K562 (cell line): ENCODE data around the gene DUSP9. TPM values are rescaled to one million over a fixed set of nuclear protein-coding genes. Genes with fewer than 3 reads are reported as not detected.

ENCODE experiments used
- ATAC-seq: fragments of 200-7000 bp; cut with Tn5 transposase; 3 replicates; pipeline ENCODE4 v1.9.1; 2020; ENCODE audit warnings: moderate library complexity
- BruUV-seq: library from RNA; stranded (reverse); fragments of 400-500 nt; replicated peaks from 2 replicates; lab custom pipeline; 2021; lab: Mats Ljungman, UMichigan
- CTCF ChIA-PET: fragments of 300-600 bp; formaldehyde crosslinking; extraction: SDS; loops from one replicate; lab custom pipeline; 2021; ENCODE audit warnings: low intra/inter-chr PET ratio; lab: Yijun Ruan, JAX
- POLR2A ChIA-PET: fragments of 300-600, 350-650 bp; sonication (Branson Sonifier 250); formaldehyde crosslinking; extraction: SDS; loops from one replicate; lab custom pipeline; 2021; ENCODE audit warnings: antibody characterized with exemption, inconsistent platforms; lab: Yijun Ruan, JAX
- DNase-seq, 4 experiments: peaks; one replicate each; pipeline versions ENCODE4 v3.0.0 to v3.0.0-alpha.2; 2011 to 2018; ENCODE audit warnings: low spot score in 3 of 4, mixed read lengths in 3 of 4; ENCODE audit errors: extremely low read depth in 1 of 4
- FAIRE-seq: peaks from 2 replicates; lab custom pipeline; 2011; peaks lifted over from hg19 to GRCh38; lab: Jason Lieb, UNC
- H2AFZ ChIP-seq: 2 replicates; pipeline ENCODE4 v1.6.0; 2011; ENCODE audit warnings: low read depth, low read length, control low read depth, inconsistent platforms
- H3K27ac ChIP-seq: fragments of 200-600 bp; 3 replicates; pipeline ENCODE4 v1.8.0; 2011; ENCODE audit warnings: low read depth, mild to moderate bottlenecking, control low read depth, inconsistent platforms, low read length, moderate library complexity, mixed read lengths; ENCODE audit errors: extremely low read depth
- H3K27me3 ChIP-seq, 2 experiments: fragments of 300-600 bp in 1 of 2; 2 replicates in 1 of 2; 3 replicates in 1 of 2; pipeline versions ENCODE4 v1.6.0 to v1.8.0; 2011; ENCODE audit warnings: inconsistent platforms in 2 of 2, low read length in 2 of 2, mild to moderate bottlenecking in 1 of 2, mixed read lengths in 1 of 2, moderate library complexity in 1 of 2; ENCODE audit not compliant: control insufficient read depth in 2 of 2, insufficient read depth in 2 of 2
- H3K36me3 ChIP-seq: fragments of 300-600 bp; 3 replicates; pipeline ENCODE4 v1.8.0; 2011; ENCODE audit warnings: mild to moderate bottlenecking, low read length, inconsistent platforms; ENCODE audit not compliant: control insufficient read depth, insufficient read depth
- H3K4me1 ChIP-seq, 2 experiments: fragments of 200-600 bp in 1 of 2; replicated peaks in 1 of 2; 2 replicates in 1 of 2; 3 replicates in 1 of 2; pipeline versions ENCODE4 v1.5.1 to v1.8.0; 2011; ENCODE audit warnings: inconsistent platforms in 2 of 2, low read length in 2 of 2, mild to moderate bottlenecking in 1 of 2, mixed read lengths in 1 of 2, moderate library complexity in 1 of 2; ENCODE audit not compliant: control insufficient read depth in 2 of 2, insufficient read depth in 2 of 2
- H3K4me2 ChIP-seq: 2 replicates; pipeline ENCODE4 v1.6.1; 2011; ENCODE audit warnings: low read length, control low read depth, inconsistent platforms, mixed read lengths; ENCODE audit not compliant: insufficient read depth
- H3K4me3 ChIP-seq: fragments of 200-600 bp; sonication (generic), shearing (Covaris generic); 2 replicates; pipeline ENCODE4 v1.5.1; 2016; ENCODE audit warnings: control low read depth, inconsistent platforms
- H3K79me2 ChIP-seq: fragments of 200-600 bp; 3 replicates; pipeline ENCODE4 v1.8.0; 2011; ENCODE audit warnings: low read length, inconsistent platforms; ENCODE audit not compliant: control insufficient read depth, insufficient read depth
- H3K9ac ChIP-seq, 2 experiments: 2 replicates each; pipeline versions ENCODE4 v1.6.0 to v1.6.1; 2011; ENCODE audit warnings: low read depth in 2 of 2, low read length in 2 of 2, control low read depth in 1 of 2, inconsistent platforms in 1 of 2, mild to moderate bottlenecking in 1 of 2, mixed read lengths in 1 of 2; ENCODE audit not compliant: insufficient read depth in 1 of 2
- H3K9me1 ChIP-seq: one replicate; pipeline ENCODE4 v1.6.0; 2011; ENCODE audit warnings: inconsistent platforms, mild to moderate bottlenecking, low read length, moderate library complexity; ENCODE audit not compliant: control insufficient read depth, insufficient read depth
- H3K9me3 ChIP-seq: replicated peaks from 2 replicates; pipeline ENCODE4 v1.5.1; 2011; ENCODE audit warnings: low read depth, low read length, inconsistent platforms; ENCODE audit not compliant: control insufficient read depth, insufficient read depth
- H4K20me1 ChIP-seq: replicated peaks from 2 replicates; pipeline ENCODE4 v1.6.1; 2011; ENCODE audit warnings: low read length, inconsistent platforms, mixed read lengths; ENCODE audit not compliant: control insufficient read depth, insufficient read depth
- CREB1 ChIP-seq, 2 experiments: sonication (generic) in 1 of 2; formaldehyde crosslinking in 1 of 2; IDR thresholded peaks; 2 replicates each; pipeline versions ENCODE4 v1.6.1 to v1.8.0; 2012 to 2022; ENCODE audit warnings: inconsistent platforms in 1 of 2, mild to moderate bottlenecking in 1 of 2, missing genetic modification reagents in 1 of 2, moderate library complexity in 1 of 2
- EP300 ChIP-seq: IDR thresholded peaks from 2 replicates; pipeline ENCODE4 v1.6.1; 2012; ENCODE audit warnings: low read length, improper control_type of control experiment
- NFIC ChIP-seq: fragments of 450-650 bp; IDR thresholded peaks from 2 replicates; pipeline ENCODE4 v1.6.1; 2017; ENCODE audit warnings: mild to moderate bottlenecking, inconsistent platforms
- PTTG1 ChIP-seq: fragments of 450-650 bp; IDR thresholded peaks from 2 replicates; pipeline ENCODE4 v1.6.1; 2016; ENCODE audit warnings: low read depth, mild to moderate bottlenecking, missing genetic modification characterization, missing compliant biosample characterization
- REST ChIP-seq, 2 experiments: fragments of 450-650 bp; formaldehyde crosslinking in 1 of 2; IDR thresholded peaks; 2 replicates each; pipeline versions ENCODE4 v1.4.0 to v1.6.1; 2014 to 2020; ENCODE audit warnings: mild to moderate bottlenecking in 2 of 2, borderline replicate concordance in 1 of 2, low read depth in 1 of 2
- WGBS: fragments of 100-300 bp; shearing (Covaris generic); methylation state at CpG from one replicate; pipeline ENCODE4 v1.1.6; 2016; ENCODE audit warnings: low coverage, mixed read lengths; ENCODE audit not compliant: insufficient coverage; ENCODE audit errors: missing lambda C conversion rate; 5-methylcytosine and 5-hydroxymethylcytosine counted together
- in situ Hi-C: fragments of 300-500 bp; cut with MboI; formaldehyde crosslinking; loops from 4 replicates; pipeline ENCODE4 v1.15.0; 2018; ENCODE audit warnings: inconsistent platforms, mixed read lengths
- intact Hi-C: fragments of 100-400 bp; cut with micrococcal nuclease; formaldehyde crosslinking; loops from 2 replicates; pipeline ENCODE4 v1.14.2; 2022
- polyA plus RNA-seq, 8 experiments: library from polyadenylated mRNA; depleted of rRNA in 4 of 8; stranded (reverse) in 5 of 8; unstranded in 3 of 8; fragments of >200 nt; fragmentation: Nextera tagmentation in 2 of 8; fragmentation: Illumina TruSeq in 1 of 8; extraction: Ambion mirVana in 2 of 8; extraction: Trizol in 1 of 8; gene quantifications; 2 replicates each; pipeline versions ENCODE4 v1.2.1 to v1.2.3, GENCODE V29; 2011 to 2014; ENCODE audit warnings: inconsistent platforms in 1 of 8, missing spikeins in 1 of 8
- total RNA-seq, 7 experiments: library from RNA; depleted of rRNA in 6 of 7; stranded (reverse); fragments of >200 nt in 6 of 7; fragmentation: Illumina TruSeq in 2 of 7; extraction: Trizol in 2 of 7; gene quantifications; 2 replicates each; pipeline versions ENCODE4 v1.2.1 to v1.2.3, GENCODE V29; 2011 to 2021; ENCODE audit warnings: low replicate concordance in 1 of 7

The DUSP9 gene
- total and polyA plus RNA-seq, 9 of the 15 experiments (the other 6 are each of a cell fraction or from before 2014, with no cell fraction given), result 0.11 to 14.1 (median 5.5) TPM

GRCh38 chrX:153626863-153627674, 19.9 kb upstream of the DUSP9 start:
- Histone ChIP-seq H3K4me1 (peaks cover 0 to 20% of the 10 kb centered on the region in 2 experiments; a peak in 2 of 5 replicates), H4K20me1 (peaks cover 7% of the 10 kb centered on the region; the same call in 1 of the 2 replicates), H2AFZ (no peak overlapping the region), H3K9me3 (no peaks in the 10 kb centered on the region), H3K27me3 (peaks cover 27 to 78% of the 10 kb centered on the region in 2 experiments; a peak in 4 of 5 replicates), H3K4me3 (no peak overlapping the region), H3K36me3 (no peaks in the 10 kb centered on the region), H3K79me2 (no peaks in the 10 kb centered on the region), H3K9me1 (no peaks in the 10 kb centered on the region), H3K9ac (no peak overlapping the region; a peak in 1 of 4 replicates), H3K27ac (no peak overlapping the region), H3K4me2 (no peak overlapping the region)
- ChIA-PET CTCF (no interaction called here), POLR2A (no interaction called here)
- no peak for ATAC-seq
- DNase-seq, result peak in 1 of 4 experiments; percentile 35
- 27% methylated on average over 17 of the region's 35 CpGs for WGBS
- no peak for FAIRE-seq
- in situ Hi-C loops, result no loop called here
- TF ChIP-seq NFIC (peak; percentile 30), CREB1 (IDR thresholded peaks at IDR 0.05) (no peak), CREB1 (CRISPR knock-in tag; IDR thresholded peaks at IDR 0.05) (no peak), EP300 (no peak)
- intact Hi-C loops, result no loop called here
- no TSS peak for BruUV-seq

GRCh38 chrX:153627675-153628111, 19.3 kb upstream of the DUSP9 start:
- DNase-seq (no peak), FAIRE-seq (no peak), ATAC-seq (no peak)
- no TSS peak for BruUV-seq
- no peaks in the 10 kb centered on the region for H3K9me3 ChIP-seq
- no peak overlapping the region for H3K4me3 ChIP-seq
- H4K20me1 ChIP-seq, result peaks cover 6% of the 10 kb centered on the region; the same call in 1 of the 2 replicates
- H3K79me2 ChIP-seq, result no peaks in the 10 kb centered on the region
- in situ Hi-C loops, result no loop called here
- H2AFZ ChIP-seq, result no peak overlapping the region
- ChIA-PET CTCF (no interaction called here), POLR2A (interaction anchor here (0.5 kb wide), 1 partner anchor 8 kb away, joined by 3 read pairs; no protein-coding TSS in a partner anchor)
- peaks cover 22 to 79% of the 10 kb centered on the region in 2 experiments; a peak in 3 of 5 replicates for H3K27me3 ChIP-seq
- intact Hi-C loops, result no loop called here
- H3K27ac ChIP-seq, result no peak overlapping the region
- H3K4me2 ChIP-seq, result no peak overlapping the region
- H3K36me3 ChIP-seq, result no peaks in the 10 kb centered on the region
- H3K4me1 ChIP-seq, result peaks cover 0 to 20% of the 10 kb centered on the region in 2 experiments; a peak in 2 of 5 replicates
- WGBS, result 17% methylated on average over 1 of the region's 15 CpGs
- H3K9me1 ChIP-seq, result no peaks in the 10 kb centered on the region
- no peak overlapping the region; a peak in 1 of 4 replicates for H3K9ac ChIP-seq
- no peak for TF ChIP-seq PTTG1 (tag)
- TF ChIP-seq REST (IDR thresholded peaks at IDR 0.05; ENCODE audit: borderline replicate concordance), result no peak
- TF ChIP-seq REST (CRISPR knock-in tag; IDR thresholded peaks at IDR 0.05; ENCODE audit: low read depth), result no peak
